Stimulated activated CD8-positive, alpha-beta memory T cell treated with anti-CD3 and anti-CD28 coated beads, Interleukin-2, amount 100 ng/mL, for 48 hours (primary cell): ENCODE measurements around the gene GNB3.

Experiments
- DNase-seq, 2 donors: peaks; one replicate each; pipeline ENCODE4 v3.0.0-alpha.2; 2020; ENCODE audit warnings: low read depth in 2 of 2

The GNB3 gene

GRCh38 chr12:6840761-6841515 is at the start of gene GNB3:
Gene GNB3, plus strand, starts transcription at chr12:6840925. Its CDS starts 363 bp downstream, at chr12:6841288.
- no peak for DNase-seq

- DNase-seq = no peak
Measured at GRCh38 chr12:6791931-6792520, 48.7 kb upstream of the GNB3 start.

- DNase-seq = no peak
Measured at GRCh38 chr12:6792522-6793201, 48.1 kb upstream of the GNB3 start.

GRCh38 chr12:6795088-6795487 is 45.6 kb upstream of the GNB3 start:
- DNase-seq = no peak

GRCh38 chr12:6796576-6796975 is 44.1 kb upstream of the GNB3 start:
- no peak for DNase-seq

GRCh38 chr12:6799147-6799546 is 41.6 kb upstream of the GNB3 start:
- no peak for DNase-seq

- no peak for DNase-seq
Measured at GRCh38 chr12:6807170-6807569, 33.6 kb upstream of the GNB3 start.

- no peak for DNase-seq
Measured at GRCh38 chr12:6809056-6809455, 31.7 kb upstream of the GNB3 start.

GRCh38 chr12:6810758-6811157 is 30.0 kb upstream of the GNB3 start:
- DNase-seq = no peak

- no peak for DNase-seq
Measured at GRCh38 chr12:6813363-6813762, 27.4 kb upstream of the GNB3 start.

- no peak for DNase-seq
Measured at GRCh38 chr12:6816598-6816997, 24.1 kb upstream of the GNB3 start.

GRCh38 chr12:6817098-6817497 is 23.6 kb upstream of the GNB3 start:
- DNase-seq = no peak

- no peak for DNase-seq
Measured at GRCh38 chr12:6817662-6818157, 23.0 kb upstream of the GNB3 start.

- DNase-seq = no peak
Measured at GRCh38 chr12:6818222-6818621, 22.5 kb upstream of the GNB3 start.

- no peak for DNase-seq
Measured at GRCh38 chr12:6818645-6819044, 22.1 kb upstream of the GNB3 start.

GRCh38 chr12:6819106-6820030 is 21.4 kb upstream of the GNB3 start:
- no peak for DNase-seq

GRCh38 chr12:6820166-6820565 is 20.6 kb upstream of the GNB3 start:
- DNase-seq = no peak

GRCh38 chr12:6821591-6822425 is 18.9 kb upstream of the GNB3 start, which contains the start of gene GPR162:
Gene GPR162, plus strand, starts transcription at chr12:6821821. Its CDS starts 2,078 bp downstream, at chr12:6823899.
- DNase-seq = no peak

- no peak for DNase-seq
Measured at GRCh38 chr12:6822426-6823135, 18.1 kb upstream of the GNB3 start.
